ENCODE results near the gene LMO7.

- TF ChIP-seq CTCF (conservative IDR thresholded peaks at IDR 0.05; ENCODE audit: low read length) (no peak), EZH2phosphoT487 (IDR thresholded peaks at IDR 0.05; ENCODE audit: borderline replicate concordance, low read depth, low read length) (no peak)
Measured at GRCh38 chr13:75806117-75806516, 170.0 kb downstream of the LMO7 start.

Measured in OCI-LY7 (cell line).